DND-41 (cell line): ENCODE data around the gene KCNA4.
"Not testable (repeated sequence)": the region's sequence is repeated elsewhere in the genome, so short reads cannot be mapped to it uniquely, and the experiment has no call there.

Source experiments
- EZH2 ChIP-seq: IDR thresholded peaks from 3 replicates; pipeline ENCODE4 v1.6.1; 2012; ENCODE audit warnings: borderline replicate concordance, low read depth, mild to moderate bottlenecking, moderate library complexity, low read length, inconsistent platforms; ENCODE audit not compliant: severe bottlenecking
- TF ChIP-seq, protein P1 (sequence below): IDR thresholded peaks from 2 replicates; pipeline ENCODE4 v1.5.1; 2012; ENCODE audit warnings: borderline replicate concordance, low read length, moderate library complexity, mild to moderate bottlenecking; ENCODE audit not compliant: poor library complexity, severe bottlenecking; ENCODE audit errors: extremely low read depth

DNA sequence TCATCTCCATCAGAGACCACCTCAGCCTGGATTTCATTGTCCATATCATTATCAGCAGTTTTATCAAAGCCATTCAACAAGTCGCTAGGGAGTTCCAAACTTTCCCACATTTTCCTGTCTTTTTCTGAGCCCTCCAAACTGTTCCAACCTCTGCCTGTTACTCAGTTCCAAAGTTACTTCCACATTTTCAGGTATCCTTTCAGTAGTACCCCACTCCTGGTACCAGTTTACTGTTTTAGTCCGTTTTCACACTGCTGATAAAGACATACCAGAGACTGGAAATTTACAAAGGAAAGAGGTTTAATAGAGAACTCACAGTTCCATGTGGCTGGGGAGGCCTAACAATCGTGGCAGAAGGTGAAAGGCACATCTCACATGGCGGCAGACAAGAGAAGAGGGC, 17.9 kb upstream of the KCNA4 start:
- TF ChIP-seq, protein P1, sequence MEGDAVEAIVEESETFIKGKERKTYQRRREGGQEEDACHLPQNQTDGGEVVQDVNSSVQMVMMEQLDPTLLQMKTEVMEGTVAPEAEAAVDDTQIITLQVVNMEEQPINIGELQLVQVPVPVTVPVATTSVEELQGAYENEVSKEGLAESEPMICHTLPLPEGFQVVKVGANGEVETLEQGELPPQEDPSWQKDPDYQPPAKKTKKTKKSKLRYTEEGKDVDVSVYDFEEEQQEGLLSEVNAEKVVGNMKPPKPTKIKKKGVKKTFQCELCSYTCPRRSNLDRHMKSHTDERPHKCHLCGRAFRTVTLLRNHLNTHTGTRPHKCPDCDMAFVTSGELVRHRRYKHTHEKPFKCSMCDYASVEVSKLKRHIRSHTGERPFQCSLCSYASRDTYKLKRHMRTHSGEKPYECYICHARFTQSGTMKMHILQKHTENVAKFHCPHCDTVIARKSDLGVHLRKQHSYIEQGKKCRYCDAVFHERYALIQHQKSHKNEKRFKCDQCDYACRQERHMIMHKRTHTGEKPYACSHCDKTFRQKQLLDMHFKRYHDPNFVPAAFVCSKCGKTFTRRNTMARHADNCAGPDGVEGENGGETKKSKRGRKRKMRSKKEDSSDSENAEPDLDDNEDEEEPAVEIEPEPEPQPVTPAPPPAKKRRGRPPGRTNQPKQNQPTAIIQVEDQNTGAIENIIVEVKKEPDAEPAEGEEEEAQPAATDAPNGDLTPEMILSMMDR, result not testable (repeated sequence)
- not testable (repeated sequence) for TF ChIP-seq EZH2
